Measurements from ENCODE around the gene ASXL1. TPM values are rescaled to one million over a fixed set of nuclear protein-coding genes. Genes with fewer than 3 reads are reported as not detected.

The ASXL1 gene
- total and polyA plus RNA-seq, 9 donors: 31.6 to 85.1 (median 67.9) TPM

- intact Hi-C loops (cut with DNase I): loop anchor here in 2 of 4 donors (5.0 to 10.0 kb wide), 2 partner anchors 127 to 280 kb away; partner anchors contain the start of genes ASXL1 (in 1 of the 2), PLAGL2 (in 1 of the 2) and POFUT1 (in 1 of the 2)
Observed at GRCh38 chr20:32484225-32484957, 126.3 kb downstream of the ASXL1 start.

GRCh38 chr20:32484958-32485769 is 127.0 kb downstream of the ASXL1 start:
- H3K4me1 ChIP-seq (ENCODE audit: insufficient read depth): no peaks in the 10 kb centered on the region

More at GRCh38 chr20:32484225-32484957, 126.3 kb downstream of the ASXL1 start:
- peak in 3 of 5 donors; percentile 54 to 80 (median 79) for DNase-seq
- Histone ChIP-seq H3K4me1 (ENCODE audit: insufficient read depth) (no peaks in the 10 kb centered on the region), H3K9me3 (no peaks in the 10 kb centered on the region), H3K36me3 (no peaks in the 10 kb centered on the region), H3K27ac (peak overlapping the region; percentile 46 to 60), H3K27me3 (no peaks in the 10 kb centered on the region), H3K4me3 (peak overlapping the region; percentile 92)
- no peak for TF ChIP-seq CTCF (IDR thresholded peaks at IDR 0.05)
- no peak for TF ChIP-seq POLR2A (IDR thresholded peaks at IDR 0.05)
- TF ChIP-seq EP300 (IDR thresholded peaks at IDR 0.05): no peak
- WGBS, 3 donors: 0 to 1% (median 1%) methylated on average over 36 to 73 of the region's 74 CpGs

GRCh38 chr20:32485770-32486478 is 127.8 kb downstream of the ASXL1 start:
- Histone ChIP-seq H3K36me3 (no peaks in the 10 kb centered on the region), H3K4me3 (no peak overlapping the region), H3K27ac (no peak overlapping the region), H3K9me3 (no peaks in the 10 kb centered on the region), H3K27me3 (no peaks in the 10 kb centered on the region), H3K4me1 (ENCODE audit: insufficient read depth) (no peaks in the 10 kb centered on the region)
- 62 to 65% (median 63%) methylated on average over 5 of the region's 5 CpGs for WGBS, 3 donors
- no peak for TF ChIP-seq POLR2A (IDR thresholded peaks at IDR 0.05)
- TF ChIP-seq EP300 (IDR thresholded peaks at IDR 0.05): no peak
- TF ChIP-seq CTCF (IDR thresholded peaks at IDR 0.05): no peak
- intact Hi-C loops (cut with DNase I): loop anchor here in 1 of 4 donors (10.0 kb wide), 1 partner anchor 281 kb away; the partner anchor contains the start of genes PLAGL2 and POFUT1
- no peak for DNase-seq

More at GRCh38 chr20:32484958-32485769, 127.0 kb downstream of the ASXL1 start:
- TF ChIP-seq CTCF (IDR thresholded peaks at IDR 0.05) (peak; percentile 41 to 81 (median 68)), EP300 (IDR thresholded peaks at IDR 0.05) (no peak), POLR2A (IDR thresholded peaks at IDR 0.05) (no peak)
- intact Hi-C loops (cut with DNase I): loop anchor here in 2 of 4 donors (5.0 to 10.0 kb wide), 2 partner anchors 128 to 280 kb away; partner anchors contain the start of genes ASXL1 (in 1 of the 2), PLAGL2 (in 1 of the 2) and POFUT1 (in 1 of the 2)
- Histone ChIP-seq H3K4me3 (peak overlapping the region; percentile 92), H3K9me3 (no peaks in the 10 kb centered on the region), H3K36me3 (no peaks in the 10 kb centered on the region), H3K27ac (peak overlapping the region in 1 of 2 donors; percentile 60), H3K27me3 (no peaks in the 10 kb centered on the region)
- WGBS, 3 donors: 1 to 3% (median 1%) methylated on average over 20 of the region's 20 CpGs
- peak; percentile 65 to 84 (median 79) for DNase-seq

- no peak for DNase-seq
- TF ChIP-seq CTCF (IDR thresholded peaks at IDR 0.05) (no peak), POLR2A (IDR thresholded peaks at IDR 0.05) (no peak), EP300 (IDR thresholded peaks at IDR 0.05) (no peak)
- no peaks in the 10 kb centered on the region for H3K9me3 ChIP-seq
- intact Hi-C loops (cut with DNase I): loop anchor here in 1 of 4 donors (10.0 kb wide), 1 partner anchor 283 kb away; the partner anchor contains the start of genes PLAGL2 and POFUT1
- H3K4me3 ChIP-seq: no peak overlapping the region
- H3K27me3 ChIP-seq: no peaks in the 10 kb centered on the region
- H3K4me1 ChIP-seq (ENCODE audit: insufficient read depth): no peaks in the 10 kb centered on the region
- WGBS, 3 donors: 77 to 85% (median 81%) methylated on average over 3 of the region's 3 CpGs
- no peak overlapping the region for H3K27ac ChIP-seq
- no peaks in the 10 kb centered on the region for H3K36me3 ChIP-seq
Observed at GRCh38 chr20:32487381-32487780, 129.2 kb downstream of the ASXL1 start.

Measured in ovary (tissue), 9 donors.